Measurements from ENCODE around the gene VDAC1.
"Not testable (repeated sequence)": the region's sequence is repeated elsewhere in the genome, so short reads cannot be mapped to it uniquely, and the experiment has no call there.

Gene VDAC1

DNA sequence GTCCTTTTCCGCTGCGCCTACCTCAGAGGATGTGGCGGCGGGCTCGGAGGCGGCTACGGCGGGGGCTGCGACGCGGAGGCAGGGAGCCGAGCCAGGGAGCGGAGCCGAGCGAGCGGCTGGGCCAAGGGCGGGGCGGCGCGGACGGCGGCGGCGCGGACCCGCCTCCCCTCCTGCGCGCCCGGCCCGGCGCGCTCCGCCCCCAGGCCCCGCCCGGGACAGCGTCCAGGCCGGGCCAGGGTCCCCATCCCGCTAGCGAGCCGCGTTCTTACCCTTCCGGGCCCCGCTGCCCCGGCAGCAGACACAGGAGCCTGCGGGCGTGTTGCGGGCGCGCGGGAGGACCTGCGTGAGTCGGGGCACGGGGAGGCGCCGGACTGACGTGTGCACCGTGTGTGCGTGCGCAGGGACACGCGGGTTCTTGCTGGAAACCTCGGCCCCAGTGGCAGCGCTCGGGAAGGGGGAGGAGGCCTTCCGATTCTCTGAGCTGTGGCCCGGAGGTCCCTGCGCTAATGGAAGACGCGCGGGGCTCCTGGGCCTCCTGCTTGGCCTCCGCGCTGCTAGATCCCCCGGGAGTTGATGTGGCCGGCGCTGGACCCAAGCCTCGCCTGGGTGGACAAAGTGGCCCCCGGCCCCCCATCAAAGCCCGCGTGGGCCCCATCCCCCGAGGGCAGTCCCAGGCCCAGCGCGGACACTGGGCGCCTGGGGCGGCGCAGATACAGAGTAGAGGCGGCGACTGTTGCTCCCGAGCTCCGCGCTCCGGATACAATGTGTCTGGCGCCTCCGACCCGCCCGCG is at the start of gene VDAC1:
VDAC1 (minus strand) TSS at position 350 of the 791 bp plus-strand sequence. CDS start 11,963 bp downstream, outside the sequence.
- peak; percentile 90 for DNase-seq (ENCODE audit: low read depth)

- DNase-seq (ENCODE audit: low read depth), result no peak
These were observed 49.1 kb upstream of the VDAC1 start for GRCh38 chr5:134053840-134054338.

GRCh38 chr5:134053314-134053839 is 48.6 kb upstream of the VDAC1 start:
- no peak for DNase-seq (ENCODE audit: low read depth)

DNA sequence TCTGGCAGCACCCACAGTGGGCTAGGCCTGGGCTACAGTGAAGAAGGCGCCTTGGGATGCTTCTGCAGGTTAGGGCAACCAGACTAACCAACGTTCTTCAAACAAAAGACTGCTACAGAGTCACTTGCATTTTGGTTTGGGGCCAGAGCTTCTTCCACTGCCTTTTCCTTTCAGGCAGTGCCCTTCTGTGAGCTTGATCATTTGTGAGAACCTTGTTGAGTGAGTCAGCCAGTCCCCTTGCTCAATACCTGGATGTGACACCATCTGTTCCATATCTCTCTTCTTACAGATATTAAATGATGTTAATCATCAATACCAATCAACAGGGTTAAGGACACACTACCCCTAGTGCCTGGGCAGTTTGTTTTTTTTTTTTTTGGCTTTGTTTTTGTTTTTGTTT is 46.5 kb upstream of the VDAC1 start:
- no peak for DNase-seq (ENCODE audit: low read depth)

GRCh38 chr5:134048864-134049263 is 44.1 kb upstream of the VDAC1 start:
- DNase-seq (ENCODE audit: low read depth), result no peak

- DNase-seq (ENCODE audit: low read depth), result no peak
These were observed 42.9 kb upstream of the VDAC1 start for GRCh38 chr5:134047687-134048056.

DNA sequence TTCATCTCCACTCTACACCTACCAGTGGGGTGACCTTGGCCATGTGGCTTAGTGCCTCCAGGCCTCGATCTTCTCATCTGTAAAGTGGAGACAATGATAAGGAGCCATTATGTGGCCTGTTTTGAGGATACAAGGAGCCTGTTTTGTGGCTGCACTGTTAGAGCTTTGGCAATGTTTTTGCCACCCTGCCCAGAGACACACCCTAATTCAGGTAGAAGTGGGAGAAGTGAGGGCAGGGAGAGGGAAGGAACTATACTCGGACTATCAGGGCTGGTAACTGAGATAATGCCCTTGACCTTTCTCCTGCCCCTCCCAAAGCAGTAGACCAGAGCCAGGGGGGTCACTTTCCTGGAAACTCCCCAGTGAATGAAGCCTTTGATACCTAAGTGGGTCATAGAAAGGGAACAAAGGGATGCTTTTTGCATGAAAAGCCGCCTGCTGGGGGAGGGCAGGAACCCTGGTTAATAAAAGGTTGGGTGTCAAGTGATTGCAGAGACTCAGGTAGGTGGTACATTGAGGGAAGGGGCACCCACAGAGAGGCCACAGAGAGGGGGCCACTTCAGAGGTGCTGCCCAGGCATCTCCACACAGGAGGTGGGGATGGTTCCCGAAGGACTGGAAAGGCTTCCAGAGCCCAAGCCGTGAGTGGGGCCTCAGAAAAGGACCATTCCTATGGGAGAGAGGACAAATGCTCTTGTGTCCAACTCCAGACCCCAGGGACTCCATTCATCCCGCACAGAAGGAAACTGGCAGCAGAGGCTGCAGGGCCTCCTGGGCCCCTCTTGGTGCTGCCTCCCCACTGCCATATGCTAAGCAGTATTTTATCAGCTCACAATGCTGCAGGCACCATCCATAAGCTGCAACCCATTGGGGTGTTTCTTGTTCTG is 42.3 kb upstream of the VDAC1 start:
- DNase-seq (ENCODE audit: low read depth), result no peak

DNA sequence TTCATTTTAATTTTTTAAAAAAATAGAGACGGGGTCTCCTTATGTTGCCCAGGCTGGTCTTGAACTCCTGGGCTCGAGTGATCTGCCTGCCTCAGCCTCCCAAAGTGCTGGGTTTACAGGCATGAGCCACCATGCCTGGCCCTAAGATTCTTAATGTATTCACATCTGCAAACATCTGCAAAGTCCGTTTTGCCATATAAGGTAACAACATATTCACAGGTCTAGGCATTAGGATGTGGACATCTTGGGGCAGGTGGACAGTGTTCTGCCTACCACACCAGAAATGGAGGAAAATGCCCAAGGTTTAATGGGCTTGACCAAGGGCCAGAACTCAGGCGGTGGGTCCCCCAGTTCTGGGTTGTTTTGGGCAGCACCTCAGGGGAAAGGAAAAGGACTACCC is 41.6 kb upstream of the VDAC1 start:
- DNase-seq (ENCODE audit: low read depth), result no peak

DNA sequence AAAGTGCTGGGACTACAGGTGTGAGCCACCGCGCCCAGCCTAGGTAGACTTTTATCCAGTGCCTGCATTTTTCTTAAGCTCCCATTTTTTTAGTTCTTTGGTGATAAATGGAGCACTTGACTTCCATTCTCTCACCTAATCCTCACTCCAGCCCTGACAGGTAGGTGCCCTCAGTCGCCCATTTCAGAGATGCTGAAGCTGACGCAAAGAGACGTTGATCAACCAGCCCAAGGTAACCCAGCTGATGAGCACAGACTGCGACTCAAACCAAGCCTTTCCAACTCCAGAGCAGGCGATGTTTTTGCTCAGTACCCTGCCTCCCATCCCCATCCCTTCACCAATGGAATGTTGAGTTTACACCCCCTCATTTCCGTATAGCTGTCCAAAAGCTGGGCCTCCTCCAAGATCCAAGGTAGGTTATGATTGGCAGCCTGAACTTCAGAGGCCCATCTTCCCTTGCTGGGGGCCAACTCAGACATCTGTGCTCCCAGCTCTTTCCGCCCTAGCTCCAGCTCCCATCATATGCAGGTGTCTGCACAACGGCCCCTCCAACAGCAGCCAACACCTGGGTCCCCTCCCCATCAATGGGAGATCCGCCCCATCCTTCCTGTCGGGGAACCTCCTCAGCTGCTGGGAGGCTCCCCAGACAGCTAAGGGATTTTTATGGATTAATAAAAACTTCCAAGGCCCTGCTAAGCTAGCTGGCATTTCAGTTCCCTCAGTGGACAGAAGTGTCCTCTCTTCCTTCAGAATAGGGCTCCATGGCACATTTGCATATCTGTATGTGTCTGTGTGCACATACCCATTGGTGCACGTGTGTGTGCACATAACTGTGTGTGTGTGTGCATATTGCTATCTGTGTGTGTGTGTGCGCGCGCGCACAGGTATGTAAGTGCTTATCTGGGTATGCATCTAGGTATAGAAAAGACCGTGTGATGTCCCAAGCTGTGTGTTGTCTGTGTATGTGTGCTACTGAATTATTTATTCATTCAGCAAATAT is 39.3 kb upstream of the VDAC1 start:
- no peak for DNase-seq (ENCODE audit: low read depth)

DNA sequence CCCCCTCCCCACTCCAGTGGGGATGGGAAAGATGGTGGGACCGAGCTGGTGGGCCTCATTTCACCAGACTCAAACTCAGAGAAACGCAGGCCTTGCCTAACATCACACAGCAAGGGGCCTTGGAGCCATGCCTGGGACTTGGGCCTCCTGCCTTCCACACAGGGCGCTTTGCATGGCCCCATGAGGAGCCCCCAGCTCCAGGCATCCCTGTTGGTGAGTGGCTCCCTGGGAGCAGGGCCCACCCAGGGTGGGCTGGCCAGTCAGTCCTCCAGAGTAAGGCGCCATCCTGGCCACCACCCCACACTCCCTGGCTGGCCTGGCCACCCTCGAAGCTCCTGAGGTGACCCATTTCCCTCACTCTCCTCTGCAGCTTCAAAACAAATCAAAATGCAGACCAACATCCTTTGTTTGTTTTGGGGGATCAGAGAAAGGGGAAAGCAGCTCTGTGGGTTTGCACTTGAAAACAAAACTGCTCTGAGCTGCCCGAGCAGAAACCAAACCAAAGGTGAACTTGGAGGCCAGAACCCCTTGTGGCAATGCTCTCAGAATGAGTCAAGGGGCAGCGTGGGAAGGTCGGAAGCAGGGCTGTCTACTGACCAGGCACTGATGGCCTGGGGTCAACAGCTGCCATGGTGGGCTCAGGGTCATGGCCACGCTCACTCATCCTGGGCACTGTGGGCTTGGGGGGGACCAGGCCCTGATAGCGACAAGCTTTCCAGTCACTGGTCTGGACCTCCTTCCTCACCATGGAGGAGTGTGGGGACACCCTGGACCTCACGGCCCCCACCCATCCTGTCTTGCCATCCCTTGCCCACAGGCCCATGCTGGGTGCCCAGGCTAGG is 37.0 kb upstream of the VDAC1 start:
- DNase-seq (ENCODE audit: low read depth), result no peak

DNA sequence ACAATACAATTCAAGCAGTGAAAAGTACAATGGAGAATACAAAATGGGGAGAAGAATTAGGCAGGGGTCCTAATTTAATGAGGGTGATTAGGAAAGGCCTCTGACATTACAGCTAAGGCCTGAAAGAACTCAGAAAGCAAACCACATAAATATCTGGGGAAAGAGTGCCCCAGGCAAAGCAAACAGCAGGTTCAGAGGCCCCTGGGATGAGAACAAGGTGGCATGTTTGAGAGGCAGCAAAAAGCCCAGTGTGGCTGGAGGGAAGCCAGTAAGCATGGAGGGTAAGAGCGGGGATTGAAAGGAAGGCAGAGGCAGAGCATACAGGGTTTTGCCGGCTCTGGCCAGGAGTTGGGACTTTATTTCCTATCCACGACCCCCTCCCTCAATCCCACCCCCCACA is 33.4 kb upstream of the VDAC1 start:
- DNase-seq (ENCODE audit: low read depth), result no peak

- DNase-seq (ENCODE audit: low read depth), result no peak
These were observed 32.4 kb upstream of the VDAC1 start for GRCh38 chr5:134037160-134037559.

DNA sequence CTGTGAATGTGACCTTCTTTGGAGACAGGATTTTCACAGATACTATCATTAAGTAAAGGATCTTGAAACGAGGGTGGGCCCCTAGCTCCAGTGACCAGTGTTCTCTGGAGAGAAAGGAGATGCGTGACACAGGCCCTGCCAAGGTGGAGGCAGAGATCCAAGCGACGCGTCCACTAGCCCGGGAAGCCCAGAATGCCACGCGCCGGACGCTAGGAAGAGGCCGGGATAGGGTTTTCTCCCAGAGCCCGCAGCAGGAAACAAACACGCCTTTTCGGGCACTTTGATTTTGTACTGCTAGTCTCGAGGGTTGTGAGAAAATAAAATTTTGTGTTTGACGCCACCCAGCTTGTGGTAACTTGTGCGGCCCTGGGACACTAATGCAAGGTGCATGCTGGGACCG is 29.6 kb upstream of the VDAC1 start:
- DNase-seq (ENCODE audit: low read depth), result no peak

DNA sequence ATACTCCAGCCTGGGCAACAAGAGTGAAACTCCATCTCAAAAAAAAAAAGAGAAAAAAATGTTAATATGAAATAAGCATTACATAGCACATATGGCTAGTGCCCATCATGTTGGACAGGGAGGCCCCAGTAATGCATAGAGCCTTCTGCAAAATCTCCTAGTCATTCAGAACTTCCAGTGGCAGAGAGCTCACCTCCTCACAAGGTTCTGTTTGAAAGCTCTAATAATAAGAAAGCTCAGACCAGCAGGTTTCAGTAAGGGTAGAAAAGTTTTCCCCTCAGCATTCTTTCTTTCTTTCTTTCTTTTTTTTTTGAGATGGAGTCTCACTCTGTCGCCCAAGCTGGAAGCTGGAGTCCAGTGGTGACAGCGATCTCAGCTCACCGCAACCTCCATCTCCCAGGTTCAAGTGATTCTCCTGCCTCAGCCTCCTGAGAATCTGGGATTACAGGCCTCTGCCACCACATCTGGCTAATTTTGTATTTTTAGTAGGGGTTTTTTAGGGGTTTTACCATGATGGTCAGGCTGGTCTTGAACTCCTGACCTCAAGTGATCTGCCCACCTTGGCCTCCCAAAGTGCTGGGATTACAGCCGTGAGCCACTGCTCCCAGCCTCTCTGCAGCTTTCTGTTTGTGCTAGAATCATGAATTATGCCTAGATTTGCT is 25.7 kb upstream of the VDAC1 start:
- DNase-seq (ENCODE audit: low read depth), result not testable (repeated sequence)

DNA sequence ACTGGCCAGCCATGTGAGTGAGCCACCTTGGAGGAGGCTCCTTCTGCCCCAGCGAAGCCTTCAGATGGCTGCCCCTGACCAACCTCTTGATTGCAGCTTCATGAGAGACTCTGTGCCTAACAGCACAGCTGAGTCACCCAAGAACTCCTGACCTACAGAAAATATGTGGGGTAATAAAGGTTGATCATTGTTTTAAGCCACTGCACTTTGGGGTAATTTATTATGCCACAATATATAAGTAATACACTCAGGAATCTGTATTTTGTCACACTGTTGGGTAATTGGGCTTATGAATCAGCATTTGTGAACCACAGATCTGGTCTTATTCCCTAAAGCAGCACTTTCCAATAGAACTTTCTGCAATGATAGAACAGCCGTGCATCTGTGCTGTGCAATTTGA is 24.4 kb upstream of the VDAC1 start:
- DNase-seq (ENCODE audit: low read depth), result no peak

- DNase-seq (ENCODE audit: low read depth), result no peak
These were observed 23.7 kb upstream of the VDAC1 start for GRCh38 chr5:134028496-134028895.

- DNase-seq (ENCODE audit: low read depth), result no peak
These were observed 22.5 kb upstream of the VDAC1 start for GRCh38 chr5:134027288-134027615.

DNA sequence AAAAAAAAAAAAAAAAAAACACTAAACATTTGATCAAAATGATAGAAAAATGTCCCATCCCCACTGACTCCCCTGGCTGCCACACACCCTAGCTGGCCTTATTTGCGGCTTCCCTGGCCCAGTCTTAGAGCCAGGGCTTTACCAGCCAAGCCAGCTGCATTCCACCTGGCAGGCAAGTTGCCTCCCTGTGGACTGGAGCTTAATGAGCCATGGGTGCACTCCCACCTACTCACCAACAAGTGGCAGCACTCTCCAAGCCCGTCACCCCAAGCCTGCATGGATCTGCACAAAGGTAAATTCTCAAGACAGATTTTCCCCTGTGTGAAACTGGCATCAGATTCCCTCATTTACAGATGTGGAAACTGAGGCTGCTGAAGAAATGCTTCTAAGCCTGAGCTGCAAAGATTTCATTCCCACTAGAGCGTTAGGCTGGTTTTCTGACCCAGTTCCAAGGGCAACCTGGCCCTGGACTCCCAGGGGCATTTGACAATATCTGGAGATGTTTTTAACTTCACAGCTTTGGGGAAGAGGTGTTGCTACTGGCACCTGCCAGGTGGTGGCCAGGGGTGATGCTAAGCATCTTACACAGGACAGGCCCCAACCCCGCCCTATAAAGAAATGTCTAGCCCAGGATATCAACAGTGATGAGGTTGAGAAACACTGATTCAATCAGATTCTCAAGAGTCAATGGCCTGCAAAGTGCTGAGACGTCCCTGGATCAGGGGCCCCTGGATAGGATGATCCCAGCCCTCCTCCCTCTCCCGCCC is 21.9 kb upstream of the VDAC1 start:
- peak; percentile 8 for DNase-seq (ENCODE audit: low read depth)

DNA sequence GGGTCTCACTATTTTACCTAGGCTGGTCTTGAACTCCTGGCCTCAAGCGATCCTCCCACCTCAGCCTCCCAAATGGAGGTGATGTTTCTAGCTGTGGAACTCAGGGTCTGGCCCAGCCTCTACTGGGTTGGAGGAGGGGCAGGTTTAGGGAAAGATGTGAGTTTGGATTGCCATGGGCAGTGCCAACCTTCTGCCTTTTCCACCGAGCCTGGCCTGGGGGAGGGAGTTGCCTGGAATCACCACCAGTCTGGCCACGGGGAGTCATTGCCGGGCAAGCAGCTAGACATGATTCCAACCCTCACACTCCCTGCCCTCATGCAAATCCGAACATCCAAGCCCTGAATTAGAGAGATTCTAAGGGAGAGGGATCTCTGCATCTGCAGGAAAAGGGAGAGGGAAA is 21.0 kb upstream of the VDAC1 start:
- no peak for DNase-seq (ENCODE audit: low read depth)

All from T-helper 22 cell (primary cell).